ENCODE measurements around the gene YEATS4.

DNA sequence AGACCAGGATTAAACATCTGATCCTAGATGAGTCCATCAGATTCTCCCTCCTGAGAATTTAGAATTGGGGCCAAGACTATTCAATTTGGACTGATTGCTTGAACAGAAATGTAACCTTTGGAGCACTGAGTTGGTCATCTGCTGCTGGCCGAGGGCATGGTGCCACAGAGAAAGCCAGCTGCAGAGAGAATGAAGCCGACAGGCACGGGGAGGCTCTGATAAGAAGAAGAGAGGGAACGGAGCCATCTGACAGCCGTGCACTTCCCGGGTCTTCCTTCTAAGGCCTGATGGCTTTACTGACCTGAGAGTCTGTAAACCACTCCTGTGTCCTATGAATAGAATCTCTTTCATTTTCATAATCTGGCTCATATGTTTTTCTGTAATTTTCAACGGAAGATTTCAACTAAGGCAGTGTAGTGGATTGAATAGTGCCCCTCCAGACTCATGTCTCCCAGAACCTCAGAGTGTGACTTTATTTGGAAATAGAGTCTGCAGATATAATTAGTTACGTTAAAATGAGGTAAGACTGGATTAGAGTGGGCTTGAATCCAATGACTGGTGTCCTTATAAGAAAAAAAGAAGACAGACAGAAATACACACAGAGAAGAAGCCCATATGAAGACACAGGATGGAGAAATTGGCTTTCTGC lies 71.5 kb downstream of the YEATS4 start:
- no peak for TF ChIP-seq CTCF (IDR thresholded peaks at IDR 0.05)
- no peak for TF ChIP-seq POLR2A (IDR thresholded peaks at IDR 0.05)

Measured in uterus (tissue), 2 donors.